Calu3 (cell line): Measurements from ENCODE around the gene LRRC42. TPM values are rescaled to one million over a fixed set of nuclear protein-coding genes. Genes with fewer than 3 reads are reported as not detected.
"Not testable (repeated sequence)": the region's sequence is repeated elsewhere in the genome, so short reads cannot be mapped to it uniquely, and the experiment has no call there.

ENCODE experiments used
- BruUV-seq: library from RNA; stranded (reverse); fragments of 400-500 nt; replicated peaks from 2 replicates; lab custom pipeline; 2021; lab: Mats Ljungman, UMichigan
- CTCF ChIA-PET: fragments of 300-600 bp; sonication (Branson Sonifier 250); formaldehyde crosslinking; loops from one replicate; lab custom pipeline; 2022; ENCODE audit warnings: antibody characterized with exemption; lab: Charles Lee
- DNase-seq: peaks from one replicate; pipeline ENCODE4 v3.0.0; 2022
- H3K27ac Mint-ChIP-seq: one replicate; pipeline ENCODE4 v1.8.0; 2022; ENCODE audit warnings: mixed read lengths; ENCODE audit not compliant: unreplicated experiment
- H3K27me3 Mint-ChIP-seq: one replicate; pipeline ENCODE4 v1.8.0; 2022; ENCODE audit warnings: mixed read lengths; ENCODE audit not compliant: unreplicated experiment
- H3K36me3 Mint-ChIP-seq: one replicate; pipeline ENCODE4 v1.8.0; 2022; ENCODE audit warnings: mild to moderate bottlenecking, moderate library complexity, mixed read lengths; ENCODE audit not compliant: insufficient read depth, unreplicated experiment
- H3K4me1 Mint-ChIP-seq: one replicate; pipeline ENCODE4 v1.8.0; 2022; ENCODE audit warnings: mild to moderate bottlenecking, low read depth, mixed read lengths; ENCODE audit not compliant: unreplicated experiment
- H3K4me3 Mint-ChIP-seq: one replicate; pipeline ENCODE4 v1.8.0; 2022; ENCODE audit warnings: mild to moderate bottlenecking, low read depth, moderate library complexity, mixed read lengths; ENCODE audit not compliant: unreplicated experiment
- H3K9me3 Mint-ChIP-seq: one replicate; pipeline ENCODE4 v1.8.0; 2022; ENCODE audit warnings: low read depth, mixed read lengths; ENCODE audit not compliant: unreplicated experiment
- CTCF ChIP-seq: fragments of 200-600 bp; IDR thresholded peaks from one replicate; pipeline ENCODE4 v1.8.0; 2022; ENCODE audit warnings: antibody characterized with exemption; ENCODE audit not compliant: unreplicated experiment
- intact Hi-C: fragments of 100-400 bp; cut with micrococcal nuclease; formaldehyde crosslinking; loops from one replicate; pipeline ENCODE4 v1.10.0; 2022; ENCODE audit not compliant: unreplicated experiment
- total RNA-seq: library from RNA; stranded (reverse); gene quantifications from 2 replicates; pipeline ENCODE4 v1.2.3, GENCODE V29; 2022

LRRC42 gene
- total RNA-seq, 1 experiment from 2014 or later = 24.9 TPM

GRCh38 chr1:53964109-53964508, 18.0 kb downstream of the LRRC42 start:
- Mint-ChIP-seq H3K4me1 (peaks cover 9% of the 10 kb centered on the region), H3K36me3 (peaks cover 8% of the 10 kb centered on the region), H3K27me3 (no peaks in the 10 kb centered on the region), H3K4me3 (no peak overlapping the region), H3K9me3 (no peaks in the 10 kb centered on the region), H3K27ac (no peak overlapping the region)
- intact Hi-C loops = no loop called here
- no peak for TF ChIP-seq CTCF
- BruUV-seq = no TSS peak
- CTCF ChIA-PET = no interaction called here
- no peak for DNase-seq

GRCh38 chr1:53966794-53967193, 20.6 kb downstream of the LRRC42 start:
- intact Hi-C loops = no loop called here
- H3K4me3 Mint-ChIP-seq = no peak overlapping the region
- H3K4me1 Mint-ChIP-seq = peaks cover 9% of the 10 kb centered on the region
- DNase-seq = no peak
- BruUV-seq = no TSS peak
- no peak for TF ChIP-seq CTCF
- CTCF ChIA-PET = no interaction called here
- H3K36me3 Mint-ChIP-seq = peaks cover 6% of the 10 kb centered on the region
- H3K27me3 Mint-ChIP-seq = no peaks in the 10 kb centered on the region
- H3K9me3 Mint-ChIP-seq = no peaks in the 10 kb centered on the region
- H3K27ac Mint-ChIP-seq = no peak overlapping the region

GRCh38 chr1:53967409-53968124, 21.4 kb downstream of the LRRC42 start:
- CTCF ChIA-PET = interaction anchor here (1.2 kb wide), 1 partner anchor 8 kb away, joined by 3 read pairs; no protein-coding TSS in a partner anchor
- no peaks in the 10 kb centered on the region for H3K9me3 Mint-ChIP-seq
- peaks cover 9% of the 10 kb centered on the region for H3K4me1 Mint-ChIP-seq
- peaks cover 6% of the 10 kb centered on the region for H3K36me3 Mint-ChIP-seq
- DNase-seq = no peak
- no peak overlapping the region for H3K4me3 Mint-ChIP-seq
- H3K27me3 Mint-ChIP-seq = no peaks in the 10 kb centered on the region
- no peak overlapping the region for H3K27ac Mint-ChIP-seq
- no peak for TF ChIP-seq CTCF
- intact Hi-C loops = no loop called here
- BruUV-seq = no TSS peak

GRCh38 chr1:53968125-53968513, 22.0 kb downstream of the LRRC42 start:
- H3K36me3 Mint-ChIP-seq = peaks cover 6% of the 10 kb centered on the region
- H3K9me3 Mint-ChIP-seq = no peaks in the 10 kb centered on the region
- no peaks in the 10 kb centered on the region for H3K27me3 Mint-ChIP-seq
- no peak for TF ChIP-seq CTCF
- H3K27ac Mint-ChIP-seq = no peak overlapping the region
- intact Hi-C loops = no loop called here
- H3K4me1 Mint-ChIP-seq = peaks cover 9% of the 10 kb centered on the region
- no peak overlapping the region for H3K4me3 Mint-ChIP-seq
- CTCF ChIA-PET = interaction anchor here (0.6 to 1.2 kb wide), 3 partner anchors 9 to 772 kb away, joined by 3 to 5 read pairs (median 3); no protein-coding TSS in a partner anchor
- no TSS peak for BruUV-seq
- DNase-seq = no peak

- H3K4me3 Mint-ChIP-seq, H3K36me3 Mint-ChIP-seq, H3K9me3 Mint-ChIP-seq, H3K27ac Mint-ChIP-seq, H3K4me1 Mint-ChIP-seq, DNase-seq, intact Hi-C loops, BruUV-seq, H3K27me3 Mint-ChIP-seq, CTCF ChIA-PET: not testable (repeated sequence)
These were observed 23.2 kb downstream of the LRRC42 start for GRCh38 chr1:53969323-53969722.
